ENCODE results near the gene LRSAM1.
"Not testable (repeated sequence)": the region's sequence is repeated elsewhere in the genome, so short reads cannot be mapped to it uniquely, and the experiment has no call there.

Gene LRSAM1

DNA sequence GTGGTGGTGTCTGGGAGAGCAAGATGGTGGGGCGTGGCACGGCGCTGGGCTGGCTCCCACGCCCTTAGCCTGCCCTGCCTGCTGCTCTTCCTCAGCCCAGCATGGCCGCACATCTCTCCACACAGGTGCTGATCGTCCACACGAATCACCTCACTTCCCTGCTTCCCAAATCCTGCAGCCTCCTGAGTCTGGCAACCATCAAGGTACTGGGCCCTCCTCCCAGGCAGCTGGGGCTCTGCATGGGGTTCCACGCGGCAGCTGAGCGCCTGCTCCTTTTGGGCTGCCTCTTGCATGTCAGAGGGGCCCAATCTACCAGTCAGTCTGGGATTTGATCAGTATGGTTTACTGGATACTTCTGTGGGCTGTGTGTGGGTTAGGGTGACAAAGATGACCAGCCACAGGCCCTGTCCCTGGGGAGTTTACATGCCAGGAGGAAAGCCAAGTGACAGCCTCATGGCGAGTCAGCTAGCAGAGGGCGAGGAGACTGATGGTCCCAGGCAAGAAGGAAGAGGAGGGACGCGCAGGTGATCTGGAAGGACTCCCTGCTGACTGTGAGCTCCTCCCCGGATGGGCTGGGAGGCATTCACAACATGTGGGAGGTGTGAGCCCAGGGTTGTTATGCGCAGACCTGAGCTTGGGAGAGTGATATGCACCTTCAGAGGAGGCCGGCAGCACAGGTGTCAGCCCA is 6.0 kb downstream of the LRSAM1 start:
- no peak for DNase-seq (ENCODE audit: low read depth)

DNA sequence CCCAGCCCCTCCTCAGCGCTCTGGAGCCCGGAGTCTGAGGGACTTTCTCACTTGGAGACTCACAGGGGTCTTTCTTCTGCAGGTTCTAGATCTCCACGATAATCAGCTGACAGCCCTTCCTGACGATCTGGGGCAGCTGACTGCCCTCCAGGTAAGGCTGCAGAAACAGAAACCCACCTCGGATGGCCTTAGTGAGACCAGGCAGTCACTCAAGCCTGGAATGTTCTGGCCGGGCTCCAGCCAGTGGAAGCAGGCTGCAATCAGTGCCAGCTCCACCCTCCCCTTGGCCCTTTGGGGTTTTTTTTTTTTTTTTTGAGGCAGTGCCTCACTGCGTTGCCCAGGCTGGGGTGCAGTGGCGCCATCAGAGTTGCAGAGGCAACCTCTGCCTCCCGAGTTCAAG is 7.6 kb downstream of the LRSAM1 start:
- DNase-seq (ENCODE audit: low read depth), result no peak

DNA sequence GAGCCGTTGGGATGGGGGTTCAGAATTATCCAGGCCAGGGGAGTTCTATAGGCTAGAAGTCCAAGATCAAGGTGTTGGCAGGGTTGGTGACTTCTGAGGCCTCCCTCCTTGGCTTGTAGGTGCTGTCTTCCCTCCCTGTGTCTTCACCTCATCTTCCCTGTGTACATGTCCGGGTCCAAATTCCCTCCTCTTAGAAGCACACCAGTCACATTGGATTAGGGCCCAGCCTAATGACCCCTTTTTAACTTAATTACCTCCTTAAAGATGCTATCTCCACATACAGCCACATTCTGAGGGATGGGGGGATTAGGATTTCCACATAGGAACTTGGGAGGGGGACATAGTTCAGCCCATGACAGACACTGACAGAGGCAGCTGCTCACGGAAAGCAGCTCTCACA is 12.1 kb downstream of the LRSAM1 start:
- no peak for DNase-seq (ENCODE audit: low read depth)

DNA sequence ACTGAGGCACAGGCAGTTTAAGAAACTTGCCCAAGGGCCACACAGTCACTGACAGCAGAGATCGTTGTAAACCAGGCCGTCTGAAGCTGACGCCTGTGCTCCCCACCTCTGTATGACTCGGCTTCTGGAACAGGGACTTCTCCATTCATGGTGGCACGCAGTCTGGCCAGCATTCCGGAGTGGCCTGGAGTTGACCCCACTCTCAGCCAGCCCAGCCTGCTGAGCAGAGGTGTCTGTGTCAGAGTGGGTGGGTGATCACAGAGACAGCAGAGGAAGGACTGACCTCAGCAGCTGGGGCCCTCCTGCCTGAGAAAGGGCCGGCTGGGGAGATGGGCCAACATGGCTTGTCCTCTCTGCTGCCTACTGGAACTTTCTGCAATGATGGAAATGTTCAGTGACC is 12.6 kb downstream of the LRSAM1 start:
- DNase-seq (ENCODE audit: low read depth), result no peak

DNA sequence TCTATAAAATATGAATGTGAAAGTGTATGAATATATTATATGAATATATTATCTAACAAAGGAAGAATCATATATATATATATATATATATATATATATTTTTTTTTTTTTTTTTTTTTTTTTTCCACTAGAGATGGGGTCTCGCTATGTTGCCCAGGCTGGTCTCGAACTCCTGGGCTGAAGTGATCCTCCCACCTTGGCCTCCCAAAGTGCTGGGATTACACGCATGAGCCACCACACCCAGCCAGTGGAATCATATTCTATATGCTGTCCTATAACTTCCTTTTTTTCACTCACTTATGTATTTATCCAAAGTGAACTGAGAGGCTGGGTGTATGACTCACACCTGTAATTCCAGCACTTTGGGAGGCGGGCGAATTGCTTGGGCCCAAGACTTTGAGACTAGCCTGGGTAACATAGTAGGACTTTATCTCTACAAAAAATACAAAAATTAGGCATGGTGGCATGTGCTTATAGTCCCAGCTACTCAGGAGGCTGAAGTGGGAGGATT is 15.2 kb downstream of the LRSAM1 start:
- not testable (repeated sequence) for DNase-seq (ENCODE audit: low read depth)

DNA sequence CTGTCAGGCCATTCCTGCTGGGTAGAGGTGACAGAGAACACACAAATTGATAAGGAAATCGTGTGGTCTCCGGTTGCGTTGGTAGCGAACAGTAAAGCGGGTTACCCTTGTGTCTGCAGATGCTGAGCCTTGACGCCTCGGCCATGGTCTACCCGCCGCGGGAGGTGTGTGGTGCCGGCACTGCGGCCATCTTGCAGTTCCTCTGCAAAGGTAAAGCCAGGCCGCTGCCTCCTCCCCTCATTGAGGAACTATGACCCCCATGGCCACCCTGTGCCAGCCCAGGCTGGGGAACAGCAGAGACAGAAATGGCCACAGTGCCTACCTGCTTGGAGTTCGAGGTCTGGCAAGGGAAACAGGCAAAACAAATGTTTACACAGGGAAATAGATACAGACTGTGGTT is 16.3 kb downstream of the LRSAM1 start:
- no peak for DNase-seq (ENCODE audit: low read depth)

DNA sequence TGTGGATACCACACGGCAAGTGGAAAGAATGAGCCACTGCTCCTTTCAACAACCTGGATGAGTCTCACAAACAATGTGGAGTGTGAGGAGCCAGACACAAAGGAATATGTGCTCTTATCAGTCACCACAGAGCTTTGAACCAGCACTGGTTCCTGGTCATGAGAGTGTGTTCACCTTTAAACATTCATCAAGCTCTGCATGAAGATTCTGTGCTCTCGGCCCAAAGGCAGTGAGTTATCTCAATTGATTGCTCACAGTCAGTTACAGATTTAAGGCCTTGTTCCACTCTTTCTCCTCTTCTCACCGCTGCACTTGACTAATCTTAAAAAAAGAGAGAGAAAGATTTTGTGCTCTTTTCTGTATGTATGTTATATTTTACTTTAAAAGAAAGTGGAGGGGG is 19.4 kb downstream of the LRSAM1 start:
- DNase-seq (ENCODE audit: low read depth), result no peak

DNA sequence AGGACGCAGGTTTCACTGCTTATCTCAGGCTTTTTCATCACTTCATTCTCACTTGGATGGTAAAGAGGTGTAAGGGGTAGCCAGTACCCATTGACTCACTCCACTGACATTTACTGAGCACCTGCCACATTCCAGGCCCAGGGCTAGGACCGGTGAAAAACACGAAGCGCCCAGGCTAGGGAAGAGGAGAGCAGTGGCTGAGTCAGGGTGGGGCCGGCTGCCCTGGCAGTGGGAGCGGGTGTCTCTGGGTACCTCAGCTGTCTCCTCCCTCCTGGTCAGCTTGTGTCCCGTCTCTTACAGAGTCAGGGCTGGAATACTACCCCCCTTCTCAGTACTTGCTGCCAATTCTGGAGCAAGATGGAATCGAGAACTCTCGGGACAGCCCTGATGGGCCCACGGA is 22.2 kb downstream of the LRSAM1 start:
- DNase-seq (ENCODE audit: low read depth), result no peak

DNA sequence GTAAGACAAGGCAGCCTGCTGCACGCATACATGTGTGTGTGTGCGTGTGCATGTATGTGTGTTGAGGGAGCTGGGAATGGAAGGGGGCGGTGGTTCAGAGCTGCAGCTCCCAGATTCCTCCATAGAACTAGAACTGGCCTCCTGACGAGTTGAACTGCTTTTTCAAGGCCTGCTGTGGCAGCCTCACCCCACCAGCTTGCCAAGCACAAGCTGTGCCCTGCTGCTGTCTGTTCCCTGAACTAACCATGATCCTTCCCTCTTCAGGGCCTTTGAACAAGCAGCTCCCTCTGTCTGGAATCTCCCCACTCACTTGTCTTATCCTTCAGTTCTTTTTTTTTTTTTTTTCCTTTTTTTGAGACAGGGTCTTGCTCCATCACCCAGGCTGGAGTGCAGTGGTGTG is 22.6 kb downstream of the LRSAM1 start:
- DNase-seq (ENCODE audit: low read depth), result no peak

DNA sequence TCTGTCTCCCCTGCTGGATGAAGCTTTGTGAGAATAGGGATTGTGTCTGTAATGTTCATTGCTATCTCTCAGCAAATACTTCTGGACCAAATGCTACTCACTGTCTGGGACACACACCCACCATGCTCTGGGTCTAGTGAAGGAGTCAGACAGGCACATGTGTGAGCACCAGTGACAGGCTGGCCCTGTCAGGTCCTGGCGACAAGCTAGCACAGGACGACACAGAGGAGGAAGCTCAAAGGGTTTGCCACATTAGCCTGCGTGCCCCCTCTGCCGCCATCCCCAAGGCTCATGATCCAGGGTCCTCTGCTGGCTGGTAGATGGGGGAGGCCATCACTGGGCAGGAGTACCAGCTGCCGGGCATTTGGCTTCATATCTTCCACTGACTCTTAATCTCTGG is 23.3 kb downstream of the LRSAM1 start:
- DNase-seq (ENCODE audit: low read depth), result no peak

DNA sequence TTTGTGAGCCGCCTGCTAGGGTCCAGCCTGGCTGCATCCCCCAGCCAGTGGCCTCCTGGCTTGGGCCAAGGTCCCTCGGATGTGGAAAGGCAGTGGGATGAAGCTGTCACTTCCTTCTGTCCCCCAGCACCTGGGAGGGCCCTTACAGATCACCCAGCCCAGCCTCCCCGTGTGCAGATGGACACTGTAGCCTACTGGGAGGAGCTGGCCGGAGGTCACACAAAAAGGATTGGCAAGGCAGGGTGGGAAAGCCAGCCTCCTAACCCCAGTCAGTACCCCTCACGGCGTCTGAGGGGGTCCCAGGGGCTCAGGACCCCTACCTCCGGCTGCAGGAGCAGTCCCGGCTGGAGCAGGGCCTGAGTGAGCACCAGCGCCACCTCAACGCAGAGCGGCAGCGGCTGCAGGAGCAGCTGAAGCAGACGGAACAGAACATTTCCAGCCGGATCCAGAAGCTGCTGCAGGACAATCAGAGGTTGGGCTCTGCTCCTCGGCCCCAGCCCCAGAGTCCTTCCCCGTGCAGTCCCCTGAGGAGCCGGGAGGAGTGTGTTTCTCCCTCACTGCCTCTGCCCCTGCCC is 28.3 kb downstream of the LRSAM1 start:
- no peak for DNase-seq (ENCODE audit: low read depth)

DNA sequence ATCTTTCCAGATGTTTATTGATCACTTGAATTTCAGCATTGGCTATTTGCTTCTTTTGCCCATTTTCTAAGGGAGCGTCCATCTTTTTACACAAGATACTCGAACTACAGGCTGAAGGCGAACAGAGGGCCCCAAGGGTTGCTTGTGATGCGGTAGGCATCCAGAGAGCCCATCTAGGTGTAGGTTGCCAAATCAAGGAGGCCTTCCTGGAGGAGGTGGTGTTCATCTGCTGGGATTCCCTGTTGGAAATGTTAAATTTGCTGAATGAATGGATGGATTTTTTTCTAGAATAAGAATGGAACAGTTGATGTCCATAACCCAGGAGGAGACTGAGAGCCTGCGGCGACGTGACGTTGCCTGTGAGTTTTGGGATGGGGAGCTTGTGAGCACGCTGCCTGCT is 31.4 kb downstream of the LRSAM1 start:
- DNase-seq (ENCODE audit: low read depth), result no peak

DNA sequence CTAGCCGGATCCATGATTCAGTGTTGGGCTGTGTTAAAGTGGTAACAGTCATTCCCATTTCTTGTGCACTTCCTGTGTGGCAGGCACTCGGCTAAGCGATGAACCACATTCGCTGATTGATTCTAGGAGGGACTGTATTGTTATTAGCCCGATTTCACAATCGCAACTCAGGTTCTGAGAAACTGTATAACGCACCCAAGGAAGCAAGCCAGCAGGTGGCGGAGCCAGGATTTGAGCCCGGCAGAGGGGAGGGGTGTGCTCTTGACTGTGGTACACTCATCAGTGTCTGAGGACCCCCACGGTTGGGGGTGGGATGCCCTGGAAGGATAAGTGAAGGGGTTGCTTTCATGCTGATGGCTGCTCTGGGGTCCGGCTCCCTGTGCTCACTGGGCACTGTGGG is 34.7 kb downstream of the LRSAM1 start:
- DNase-seq (ENCODE audit: low read depth), result no peak

DNA sequence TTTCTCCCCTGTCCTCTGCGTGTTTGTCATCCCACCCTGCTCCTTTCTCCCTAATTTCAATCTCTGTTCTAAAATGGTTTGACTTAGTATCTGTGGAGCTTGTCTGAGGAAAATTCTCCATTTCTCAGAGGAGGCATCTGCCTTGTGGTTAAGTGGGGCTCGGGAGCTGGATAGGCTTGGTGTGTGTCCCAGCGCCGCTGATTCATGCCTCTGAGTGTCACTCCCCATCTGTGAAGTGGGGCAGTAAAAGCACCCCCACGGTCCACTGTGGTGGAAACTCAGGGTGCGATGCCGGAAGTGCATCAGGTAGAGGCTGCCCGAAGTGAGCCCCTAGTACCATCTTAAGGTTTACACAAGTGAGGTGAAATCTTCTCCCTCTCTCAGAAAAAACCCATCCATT is 37.6 kb downstream of the LRSAM1 start:
- DNase-seq (ENCODE audit: low read depth), result no peak

DNA sequence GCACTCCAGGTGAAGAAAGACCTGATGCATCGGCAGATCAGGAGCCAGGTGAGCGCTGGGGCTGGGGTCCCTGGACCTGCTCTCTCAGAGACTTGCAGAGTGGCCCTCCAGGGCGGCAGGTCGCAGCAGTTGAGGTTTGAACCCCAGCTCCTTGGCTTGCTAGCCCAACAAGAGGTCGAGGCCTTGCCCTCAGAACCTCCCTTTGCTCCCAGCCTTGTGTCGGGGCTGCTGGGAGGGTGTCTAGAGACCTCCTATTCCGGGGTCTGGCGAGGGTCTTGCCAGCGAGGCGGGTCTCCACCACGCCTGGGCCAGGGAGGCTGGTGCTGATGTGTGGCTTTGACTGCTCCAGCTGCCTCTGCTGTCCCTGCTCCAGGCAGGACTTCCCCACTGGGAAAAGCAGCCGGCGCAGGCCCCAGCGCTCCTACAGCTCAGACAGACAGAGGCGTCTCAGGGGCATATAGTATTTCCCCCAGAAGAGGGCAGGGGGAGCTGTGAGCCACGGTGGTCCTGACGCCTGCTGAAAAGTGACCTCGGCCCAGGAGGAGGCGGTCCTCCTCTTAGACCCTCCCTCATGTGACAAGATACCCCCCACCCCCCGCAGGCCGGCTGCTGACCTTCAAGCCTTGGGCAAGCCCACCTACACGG is 38.3 kb downstream of the LRSAM1 start:
- DNase-seq (ENCODE audit: low read depth), result no peak

DNA sequence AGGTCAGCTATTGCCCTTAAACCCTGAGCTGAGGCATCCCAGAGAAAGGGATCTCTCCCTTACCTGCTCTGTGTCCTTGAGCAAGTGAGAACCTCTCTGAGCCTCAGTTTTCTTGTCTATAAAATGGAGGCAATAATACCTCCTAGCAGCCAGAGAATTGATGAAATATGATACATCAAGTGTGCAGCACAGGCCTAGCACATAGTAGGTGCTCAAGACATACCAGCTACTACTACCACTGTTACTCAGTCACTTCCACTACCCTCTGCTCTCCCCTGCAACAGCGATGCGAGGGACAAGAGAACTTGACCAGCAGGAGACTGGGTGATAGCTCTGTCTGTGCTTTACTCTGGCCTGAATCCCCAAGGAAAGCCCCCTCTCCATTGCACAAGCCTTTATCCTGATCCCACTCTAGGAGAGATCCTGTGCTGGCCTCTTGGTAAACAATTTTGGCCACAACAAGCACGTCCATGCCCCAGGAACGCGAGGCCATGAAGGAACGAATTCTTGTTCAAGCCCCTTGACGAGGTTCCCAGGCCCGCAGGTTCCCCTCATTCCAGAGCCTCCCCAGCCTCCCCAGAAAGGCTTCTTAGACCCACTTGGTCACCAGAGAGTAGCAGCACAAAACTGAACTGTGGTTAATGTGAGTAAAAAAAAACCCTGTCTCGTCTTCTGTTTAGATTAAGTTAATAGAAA is 39.4 kb downstream of the LRSAM1 start:
- DNase-seq (ENCODE audit: low read depth), result no peak

DNA sequence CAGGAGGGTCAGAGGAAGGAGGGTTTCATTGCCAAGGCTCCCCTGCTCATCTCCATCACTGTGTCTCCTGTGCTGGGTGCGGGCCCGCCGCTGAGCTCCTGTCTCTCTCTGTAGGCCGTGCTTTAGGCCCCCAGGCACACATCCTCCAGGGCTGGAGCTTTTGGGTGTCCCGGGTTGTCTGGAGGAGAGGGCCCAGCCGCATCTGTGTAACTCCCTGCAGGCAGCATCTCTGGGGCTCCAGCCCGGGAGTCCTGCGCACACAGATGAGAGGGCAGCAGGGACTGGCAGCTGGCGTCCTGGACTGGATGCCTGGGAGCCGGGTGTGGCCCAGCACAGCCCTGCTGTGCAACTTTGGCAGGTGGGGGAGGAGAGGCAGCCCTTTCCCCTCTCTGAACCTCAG is 40.2 kb downstream of the LRSAM1 start:
- DNase-seq (ENCODE audit: low read depth), result no peak

DNA sequence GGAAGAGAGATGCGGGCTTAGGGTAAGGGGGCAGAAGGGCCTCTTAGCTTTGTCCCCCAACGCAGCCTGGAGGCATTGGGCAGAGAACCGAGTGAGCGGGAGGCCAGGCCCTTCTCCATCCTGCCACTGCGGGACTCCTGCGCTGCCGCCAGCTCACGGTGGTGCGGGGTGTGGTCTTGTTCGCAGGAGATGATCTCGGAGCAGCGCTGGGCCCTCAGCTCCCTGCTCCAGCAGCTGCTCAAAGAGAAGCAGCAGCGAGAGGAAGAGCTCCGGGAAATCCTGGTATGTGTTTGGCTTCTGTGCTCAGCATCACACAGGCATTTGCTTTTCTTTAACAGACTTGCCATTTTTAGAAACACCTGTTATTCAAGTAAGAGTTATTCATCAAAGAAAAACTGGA is 41.3 kb downstream of the LRSAM1 start:
- DNase-seq (ENCODE audit: low read depth), result no peak

DNA sequence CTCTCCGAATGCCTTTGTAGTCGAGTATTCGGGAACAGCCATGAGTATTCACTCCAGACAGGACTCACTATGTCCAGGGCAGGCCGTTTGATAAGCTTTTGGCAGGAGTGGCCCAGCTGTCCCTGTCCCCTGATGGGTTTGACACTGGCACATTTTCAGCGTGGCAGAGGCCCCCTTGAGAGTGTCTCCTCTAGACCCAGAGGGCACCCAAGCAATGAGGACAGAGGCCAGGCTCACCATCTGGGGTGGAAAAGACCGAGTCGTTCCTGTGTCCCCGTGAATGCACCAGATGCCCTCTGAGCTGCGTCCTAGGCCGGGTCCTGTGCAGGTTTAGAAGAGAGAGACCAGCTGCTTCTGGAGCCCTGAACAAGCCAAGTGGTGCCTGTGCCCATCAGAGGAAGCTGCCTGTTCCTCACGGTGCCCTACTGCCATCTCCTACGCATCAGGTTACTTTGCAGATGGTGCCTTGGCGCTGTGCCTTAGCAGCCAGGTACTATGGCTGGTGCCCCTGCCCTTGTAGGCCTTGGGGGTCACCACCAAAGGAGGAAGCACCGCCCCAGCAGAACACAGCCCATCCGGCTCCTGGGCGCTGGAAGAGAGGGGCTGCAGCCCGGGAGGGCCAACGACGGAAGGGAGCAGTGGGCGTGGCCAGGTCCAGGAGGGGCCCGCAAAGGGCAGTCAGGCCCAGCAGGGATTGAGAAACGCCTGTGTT is 42.4 kb downstream of the LRSAM1 start:
- no peak for DNase-seq (ENCODE audit: low read depth)

DNA sequence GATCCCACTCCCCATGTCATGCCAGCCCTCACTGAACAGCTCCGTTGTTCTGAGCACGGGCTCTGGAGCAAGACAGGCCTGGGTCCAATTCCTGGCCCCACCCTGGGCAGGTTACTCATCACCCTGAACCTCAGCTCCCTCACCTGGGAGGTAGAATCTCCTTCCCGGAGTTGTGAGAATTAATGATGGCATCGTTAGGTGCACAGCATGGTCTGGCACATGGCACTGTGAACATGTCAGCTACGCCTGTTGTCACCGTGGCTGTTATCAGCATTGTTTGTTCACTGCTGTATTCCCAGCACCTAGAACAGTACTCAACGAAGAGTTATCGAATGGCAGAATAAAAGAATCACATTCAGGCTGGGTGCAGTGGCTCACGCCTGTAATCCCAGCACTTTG is 43.0 kb downstream of the LRSAM1 start:
- no peak for DNase-seq (ENCODE audit: low read depth)

DNA sequence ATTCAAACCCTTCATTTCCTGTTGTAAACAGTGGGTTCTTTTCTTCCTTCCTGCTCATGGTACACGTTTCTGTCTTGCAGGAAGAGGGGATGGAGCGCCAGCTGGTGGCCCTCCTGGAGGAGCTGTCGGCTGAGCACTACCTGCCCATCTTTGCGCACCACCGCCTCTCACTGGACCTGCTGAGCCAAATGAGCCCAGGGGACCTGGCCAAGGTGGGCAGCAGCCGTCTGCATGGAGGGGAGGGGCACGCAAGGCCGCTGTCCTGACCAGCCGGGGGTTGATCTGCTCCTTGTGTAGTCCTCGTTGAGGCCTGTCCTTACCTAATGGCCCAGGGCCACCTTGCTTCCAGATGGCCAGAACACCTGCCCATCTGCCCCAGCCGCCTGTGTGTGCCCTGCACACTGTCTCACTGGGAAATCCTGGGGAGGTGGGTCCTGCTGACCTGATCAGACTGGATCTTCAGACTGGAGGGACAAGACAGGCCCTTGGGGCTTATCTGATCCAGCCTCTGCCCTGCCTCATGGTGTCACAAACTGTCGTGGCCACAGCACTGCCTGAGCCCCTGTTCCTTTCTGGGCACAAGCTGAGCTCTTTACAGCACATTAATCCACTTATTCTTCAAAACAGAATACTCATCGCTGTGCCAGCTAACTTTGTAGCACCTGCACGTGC is 44.7 kb downstream of the LRSAM1 start:
- no peak for DNase-seq (ENCODE audit: low read depth)

DNA sequence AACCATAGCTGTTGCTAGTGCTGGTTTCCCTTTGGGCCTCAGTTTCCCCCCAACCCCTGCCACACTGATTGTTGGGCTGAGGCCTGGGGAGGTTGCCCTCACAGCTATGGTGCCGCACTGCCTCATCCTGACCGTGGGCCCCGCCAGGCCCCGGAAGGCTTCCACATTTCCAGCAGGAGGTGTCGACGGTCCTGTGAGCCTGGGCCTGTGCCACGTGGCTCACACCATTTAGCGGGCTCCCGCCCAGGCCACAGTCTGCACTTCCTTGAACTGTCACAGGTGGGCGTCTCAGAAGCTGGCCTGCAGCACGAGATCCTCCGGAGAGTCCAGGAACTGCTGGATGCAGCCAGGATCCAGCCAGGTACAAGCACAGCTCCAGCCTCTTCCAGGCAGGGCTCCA is 45.7 kb downstream of the LRSAM1 start:
- no peak for DNase-seq (ENCODE audit: low read depth)
